HCT116 (cell line): ENCODE data around the gene SMAD7. TPM values are rescaled to one million over a fixed set of nuclear protein-coding genes. Genes with fewer than 3 reads are reported as not detected.

Source experiments
- ATAC-seq: fragments of 200-7000 bp; cut with Tn5 transposase; 2 replicates; pipeline ENCODE4 v1.9.1; 2020; ENCODE audit warnings: mild to moderate bottlenecking, moderate library complexity
- BruUV-seq: library from RNA; stranded (reverse); fragments of 400-500 nt; replicated peaks from 2 replicates; lab custom pipeline; 2021; lab: Mats Ljungman, UMichigan
- CTCF ChIA-PET: fragments of 300-600 bp; sonication (Branson Sonifier 250); formaldehyde crosslinking; loops from one replicate; lab custom pipeline; 2021; ENCODE audit warnings: antibody characterized with exemption; lab: Charles Lee
- POLR2A ChIA-PET: fragments of 300-600, 350-600 bp; sonication (Branson Sonifier 250); formaldehyde crosslinking; loops from one replicate; lab custom pipeline; 2021; ENCODE audit warnings: antibody characterized with exemption; lab: Charles Lee
- RAD21 ChIA-PET, 2 experiments: fragments of 300-600 bp; sonication (Branson Sonifier 250); formaldehyde crosslinking; loops; one replicate each; lab custom pipeline; 2023; ENCODE audit warnings: low total read pairs in 2 of 2; ENCODE audit not compliant: uncharacterized antibody in 2 of 2, unreplicated experiment in 2 of 2, low non-redundant PET in 1 of 2; lab: Charles Lee
- DNase-seq: peaks from one replicate; pipeline ENCODE4 v3.0.0-alpha.2; 2010; ENCODE audit warnings: low read depth, low spot score
- H2AFZ ChIP-seq: fragments of 200-600 bp; shearing (Covaris generic), sonication (generic); 2 replicates; pipeline ENCODE4 v1.6.1; 2017; ENCODE audit warnings: low read depth, mixed run types, mixed read lengths, antibody characterized with exemption, low read length; ENCODE audit not compliant: poor library complexity, severe bottlenecking
- H3K27ac ChIP-seq: 2 replicates; pipeline ENCODE4 v1.5.1; 2012; ENCODE audit warnings: low read depth, low read length
- H3K27me3 ChIP-seq: fragments of 200-600 bp; sonication (generic); 2 replicates; pipeline ENCODE4 v1.6.1; 2016; ENCODE audit warnings: mixed run types, low read length, mixed read lengths; ENCODE audit not compliant: insufficient read depth
- H3K36me3 ChIP-seq, 2 experiments: fragments of 200-500 bp in 1 of 2; fragments of 200-600 bp in 1 of 2; sonication (Bioruptor generic) in 1 of 2; sonication (generic) in 1 of 2; 2 replicates each; pipeline versions ENCODE4 v1.5.1 to v1.6.1; 2014 to 2016; ENCODE audit warnings: low read length in 2 of 2, inconsistent platforms in 1 of 2, mixed read lengths in 1 of 2, mixed run types in 1 of 2; ENCODE audit not compliant: insufficient read depth in 2 of 2, control insufficient read depth in 1 of 2
- H3K4me1 ChIP-seq, 2 experiments: fragments of 200-600 bp in 1 of 2; sonication (generic) in 1 of 2; 2 replicates each; pipeline versions ENCODE4 v1.5.1 to v1.6.1; 2012 to 2017; ENCODE audit warnings: low read length in 2 of 2, inconsistent platforms in 1 of 2, mild to moderate bottlenecking in 1 of 2, mixed read lengths in 1 of 2, mixed run types in 1 of 2, moderate library complexity in 1 of 2; ENCODE audit not compliant: insufficient read depth in 2 of 2, control insufficient read depth in 1 of 2
- H3K4me2 ChIP-seq: fragments of 200-600 bp; sonication (generic); 2 replicates; pipeline ENCODE4 v1.6.1; 2017; ENCODE audit warnings: mixed run types, low read length, mixed read lengths
- H3K4me3 ChIP-seq, 2 experiments: fragments of 200-600 bp in 1 of 2; sonication (generic) in 1 of 2; replicated peaks in 1 of 2; 2 replicates each; pipeline ENCODE4 v1.5.1; 2011 to 2016; ENCODE audit warnings: low read length in 2 of 2, control low read depth in 1 of 2, low read depth in 1 of 2, mild to moderate bottlenecking in 1 of 2, mixed read lengths in 1 of 2, mixed run types in 1 of 2
- H3K79me2 ChIP-seq: fragments of 200-600 bp; sonication (generic); 2 replicates; pipeline ENCODE4 v1.6.1; 2017; ENCODE audit warnings: mild to moderate bottlenecking, mixed run types, low read length, moderate library complexity, mixed read lengths; ENCODE audit not compliant: insufficient read depth
- H3K9ac ChIP-seq: fragments of 200-600 bp; sonication (generic); 2 replicates; pipeline ENCODE4 v1.6.1; 2016; ENCODE audit warnings: low read length, mixed read lengths
- H3K9me2 ChIP-seq: fragments of 200-600 bp; sonication (generic), shearing (Covaris generic); 2 replicates; pipeline ENCODE4 v1.6.1; 2017; ENCODE audit warnings: mixed run types, mild to moderate bottlenecking, moderate library complexity; ENCODE audit not compliant: insufficient read depth
- H3K9me3 ChIP-seq, 2 experiments: fragments of 200-500 bp in 1 of 2; fragments of 200-600 bp in 1 of 2; sonication (Bioruptor generic) in 1 of 2; sonication (generic) in 1 of 2; 2 replicates each; pipeline ENCODE4 v1.6.1; 2014 to 2017; ENCODE audit warnings: low read length in 2 of 2, mixed read lengths in 2 of 2, inconsistent platforms in 1 of 2, low read depth in 1 of 2, mild to moderate bottlenecking in 1 of 2, mixed run types in 1 of 2, moderate library complexity in 1 of 2; ENCODE audit not compliant: control insufficient read depth in 1 of 2, insufficient read depth in 1 of 2
- H4K20me1 ChIP-seq: fragments of 200-600 bp; sonication (generic), shearing (Covaris generic); 2 replicates; pipeline ENCODE4 v1.6.1; 2017; ENCODE audit warnings: mixed run types, mild to moderate bottlenecking, moderate library complexity; ENCODE audit not compliant: insufficient read depth
- ATF3 ChIP-seq: IDR thresholded peaks from 2 replicates; pipeline ENCODE4 v1.6.1; 2012
- CBX3 ChIP-seq: IDR thresholded peaks from 2 replicates; pipeline ENCODE4 v1.6.1; 2012; ENCODE audit warnings: low read depth
- CEBPB ChIP-seq: IDR thresholded peaks from 2 replicates; pipeline ENCODE4 v1.6.1; 2012; ENCODE audit warnings: low read depth
- EGR1 ChIP-seq: IDR thresholded peaks from 2 replicates; pipeline ENCODE4 v1.6.1; 2012; ENCODE audit warnings: low read depth
- EZH2 ChIP-seq: fragments of 200-600 bp; sonication (generic); IDR thresholded peaks from 2 replicates; pipeline ENCODE4 v1.6.1; 2017; ENCODE audit warnings: antibody characterized with exemption, mixed run types
- EZH2phosphoT487 ChIP-seq: fragments of 200-600 bp; IDR thresholded peaks from 2 replicates; pipeline ENCODE4 v1.6.1; 2018; ENCODE audit warnings: antibody characterized with exemption, borderline replicate concordance
- JUND ChIP-seq: IDR thresholded peaks from 2 replicates; pipeline ENCODE4 v1.6.1; 2012
- MAX ChIP-seq: IDR thresholded peaks from 2 replicates; pipeline ENCODE4 v1.6.1; 2012
- POLR2A ChIP-seq: IDR thresholded peaks from 2 replicates; pipeline ENCODE4 v1.7.0; 2011; ENCODE audit warnings: borderline replicate concordance; ENCODE audit not compliant: insufficient read depth, insufficient read length; ENCODE audit errors: extremely low read depth
- POLR2AphosphoS5 ChIP-seq: IDR thresholded peaks from 2 replicates; pipeline ENCODE4 v1.6.1; 2011; ENCODE audit warnings: mild to moderate bottlenecking, low read depth, low read length, moderate library complexity
- RAD21 ChIP-seq: IDR thresholded peaks from 2 replicates; pipeline ENCODE4 v1.6.1; 2012; ENCODE audit warnings: low read depth, mild to moderate bottlenecking
- REST ChIP-seq: IDR thresholded peaks from 2 replicates; pipeline ENCODE4 v1.6.1; 2012; ENCODE audit warnings: low read depth
- SIN3A ChIP-seq: IDR thresholded peaks from 2 replicates; pipeline ENCODE4 v1.6.1; 2012; ENCODE audit warnings: low read depth
- SP1 ChIP-seq: IDR thresholded peaks from 2 replicates; pipeline ENCODE4 v1.6.1; 2012; ENCODE audit warnings: low read depth
- SRF ChIP-seq: IDR thresholded peaks from 2 replicates; pipeline ENCODE4 v1.6.1; 2012; ENCODE audit warnings: low read depth
- TCF7L2 ChIP-seq: IDR thresholded peaks from 2 replicates; pipeline ENCODE4 v1.7.0; 2011; ENCODE audit warnings: borderline replicate concordance, inconsistent platforms; ENCODE audit not compliant: insufficient read depth, insufficient read length; ENCODE audit errors: extremely low read depth
- YY1 ChIP-seq: IDR thresholded peaks from 2 replicates; pipeline ENCODE4 v1.6.1; 2011; ENCODE audit warnings: low read length, low read depth, moderate library complexity, mild to moderate bottlenecking; ENCODE audit not compliant: insufficient replicate concordance; ENCODE audit errors: extremely low read depth
- ZBTB33 ChIP-seq: IDR thresholded peaks from 2 replicates; pipeline ENCODE4 v1.6.1; 2011; ENCODE audit warnings: mild to moderate bottlenecking, low read length, moderate library complexity; ENCODE audit not compliant: insufficient replicate concordance; ENCODE audit errors: extremely low read depth
- ZFX ChIP-seq: fragments of 450-650 bp; IDR thresholded peaks from 2 replicates; pipeline ENCODE4 v1.6.1; 2017
- ZNF274 ChIP-seq: fragments of 200-500 bp; sonication (Bioruptor generic); IDR thresholded peaks from 2 replicates; pipeline ENCODE4 v1.6.1; 2014; ENCODE audit warnings: mild to moderate bottlenecking, low read depth, low read length, inconsistent platforms
- intact Hi-C: fragments of 100-400 bp; cut with micrococcal nuclease; formaldehyde crosslinking; loops from 2 replicates; pipeline ENCODE4 v1.10.0; 2022
- total RNA-seq: library from RNA; stranded (reverse); gene quantifications from one replicate; pipeline ENCODE4 v1.2.1, GENCODE V29; 2021; ENCODE audit not compliant: unreplicated experiment

SMAD7 gene
- total RNA-seq, 1 experiment from 2014 or later: 7.2 TPM

- ChIA-PET POLR2A (no interaction called here), CTCF (no interaction called here), RAD21 (no interaction called here)
- H3K4me1 ChIP-seq: peaks cover 71 to 82% of the 10 kb centered on the region in 2 experiments
- no peaks in the 10 kb centered on the region for H3K9me2 ChIP-seq
- H3K79me2 ChIP-seq: peaks cover 13% of the 10 kb centered on the region; the same call in 1 of the 2 replicates
- peaks cover 19% of the 10 kb centered on the region; the same call in 1 of the 2 replicates for H3K27me3 ChIP-seq
- no peak for ATAC-seq
- no peak overlapping the region for H3K27ac ChIP-seq
- peaks cover 7% of the 10 kb centered on the region; the same call in 1 of the 2 replicates for H4K20me1 ChIP-seq
- DNase-seq: no peak
- TF ChIP-seq MAX (no peak), ZFX (no peak), JUND (no peak), EGR1 (no peak), POLR2AphosphoS5 (no peak), EZH2 (no peak), ZNF274 (no peak), REST (no peak), YY1 (no peak), CBX3 (no peak), SIN3A (no peak), TCF7L2 (no peak), SP1 (no peak), ZBTB33 (no peak), RAD21 (no peak), POLR2A (no peak), ATF3 (no peak), CEBPB (no peak), EZH2phosphoT487 (no peak), SRF (no peak)
- peak overlapping the region; percentile 59; the same call in 1 of the 2 replicates for H3K4me2 ChIP-seq
- no TSS peak for BruUV-seq
- intact Hi-C loops: no loop called here
- no peak overlapping the region for H3K9ac ChIP-seq
- H2AFZ ChIP-seq: no peak overlapping the region
- no peak overlapping the region for H3K4me3 ChIP-seq
- H3K36me3 ChIP-seq: no peaks in the 10 kb centered on the region
- no peaks in the 10 kb centered on the region for H3K9me3 ChIP-seq
Measured at GRCh38 chr18:48938827-48939204, 11.9 kb downstream of the SMAD7 start.
